HG03354 (cell line): ENCODE results near the gene PWP2.
"Not testable (repeated sequence)": the region's sequence is repeated elsewhere in the genome, so short reads cannot be mapped to it uniquely, and the experiment has no call there.

Experiments
- ATAC-seq: cut with Tn5 transposase; IDR thresholded peaks from one replicate; pipeline ENCODE4 v1.9.1; 2021; ENCODE audit warnings: mild to moderate bottlenecking; ENCODE audit not compliant: unreplicated experiment, poor library complexity, severe bottlenecking

PWP2 gene

GRCh38 chr21:44127827-44128226 is 20.6 kb downstream of the PWP2 start:
- not testable (repeated sequence) for ATAC-seq

GRCh38 chr21:44133715-44134057 is 26.5 kb downstream of the PWP2 start:
- peak; percentile 29 for ATAC-seq

- ATAC-seq = not testable (repeated sequence)
These were observed 27.5 kb downstream of the PWP2 start for GRCh38 chr21:44134732-44135131.

GRCh38 chr21:44138039-44138438 is 30.8 kb downstream of the PWP2 start:
- not testable (repeated sequence) for ATAC-seq

- ATAC-seq = not testable (repeated sequence)
These were observed 32.8 kb downstream of the PWP2 start for GRCh38 chr21:44139787-44140551.

- ATAC-seq = not testable (repeated sequence)
These were observed 33.3 kb downstream of the PWP2 start for GRCh38 chr21:44140552-44140932.

- not testable (repeated sequence) for ATAC-seq
These were observed 35.3 kb downstream of the PWP2 start for GRCh38 chr21:44142470-44142869.

- peak; percentile 58 for ATAC-seq
These were observed 36.2 kb downstream of the PWP2 start for GRCh38 chr21:44143380-44143779.

GRCh38 chr21:44143996-44144395 is 36.8 kb downstream of the PWP2 start:
- ATAC-seq = peak; percentile 12

- ATAC-seq = not testable (repeated sequence)
These were observed 37.8 kb downstream of the PWP2 start for GRCh38 chr21:44144784-44145602.

GRCh38 chr21:44145616-44146015 is 38.4 kb downstream of the PWP2 start:
- ATAC-seq = not testable (repeated sequence)

GRCh38 chr21:44147108-44147507 is 39.9 kb downstream of the PWP2 start:
- ATAC-seq = not testable (repeated sequence)

GRCh38 chr21:44150255-44150654 is 43.1 kb downstream of the PWP2 start:
- not testable (repeated sequence) for ATAC-seq

- not testable (repeated sequence) for ATAC-seq
These were observed 46.2 kb downstream of the PWP2 start for GRCh38 chr21:44153214-44153888.

GRCh38 chr21:44153889-44154228 is 46.7 kb downstream of the PWP2 start:
- ATAC-seq = not testable (repeated sequence)

- peak; percentile 21 for ATAC-seq
These were observed 47.6 kb downstream of the PWP2 start for GRCh38 chr21:44154816-44155230.

GRCh38 chr21:44155231-44155993 is 48.2 kb downstream of the PWP2 start:
- ATAC-seq = peak; percentile 46

- ATAC-seq = not testable (repeated sequence)
These were observed 48.8 kb downstream of the PWP2 start for GRCh38 chr21:44155994-44156380.

- not testable (repeated sequence) for ATAC-seq
These were observed 50.4 kb downstream of the PWP2 start for GRCh38 chr21:44157439-44158081.
